Liver (tissue), 9 donors: ENCODE results near the gene SLC51A. TPM values are rescaled to one million over a fixed set of nuclear protein-coding genes. Genes with fewer than 3 reads are reported as not detected.

Source experiments
- DNase-seq: peaks from one replicate; pipeline ENCODE4 v3.0.0-alpha.2; 2017; ENCODE audit warnings: low spot score
- H3K27ac ChIP-seq, 2 donors: one replicate each; pipeline ENCODE4 v1.7.0; 2013; ENCODE audit warnings: inconsistent platforms in 2 of 2, low read length in 2 of 2, control low read depth in 1 of 2, low read depth in 1 of 2, mild to moderate bottlenecking in 1 of 2
- H3K27me3 ChIP-seq, 4 donors: one replicate each; pipeline versions ENCODE4 v1.6.1 to v1.7.0; 2013; ENCODE audit warnings: low read length in 3 of 4, inconsistent platforms in 1 of 4, mild to moderate bottlenecking in 1 of 4, moderate library complexity in 1 of 4; ENCODE audit not compliant: control insufficient read depth in 4 of 4, insufficient read depth in 4 of 4
- H3K36me3 ChIP-seq, 4 donors: one replicate each; pipeline versions ENCODE4 v1.6.1 to v1.7.0; 2013; ENCODE audit warnings: low read length in 3 of 4, mild to moderate bottlenecking in 3 of 4, low read depth in 1 of 4, moderate library complexity in 1 of 4; ENCODE audit not compliant: control insufficient read depth in 4 of 4, insufficient read depth in 3 of 4
- H3K4me1 ChIP-seq, 4 donors: one replicate each; pipeline versions ENCODE4 v1.6.1 to v1.7.0; 2013; ENCODE audit warnings: low read length in 3 of 4, mild to moderate bottlenecking in 3 of 4, moderate library complexity in 1 of 4; ENCODE audit not compliant: control insufficient read depth in 4 of 4, insufficient read depth in 4 of 4
- H3K4me3 ChIP-seq, 3 donors: one replicate each; pipeline versions ENCODE4 v1.6.1 to v1.7.0; 2013; ENCODE audit warnings: low read length in 3 of 3, control low read depth in 1 of 3, low read depth in 1 of 3, mild to moderate bottlenecking in 1 of 3
- H3K9ac ChIP-seq, 2 donors: one replicate each; pipeline ENCODE4 v1.7.0; 2013; ENCODE audit warnings: low read length in 2 of 2, mild to moderate bottlenecking in 2 of 2, moderate library complexity in 2 of 2, control low read depth in 1 of 2, low read depth in 1 of 2
- H3K9me3 ChIP-seq, 4 donors: one replicate each; pipeline versions ENCODE4 v1.6.1 to v1.7.0; 2013; ENCODE audit warnings: low read length in 3 of 4; ENCODE audit not compliant: control insufficient read depth in 4 of 4
- EGR1 ChIP-seq, 2 donors: IDR thresholded peaks; 2 replicates each; pipeline ENCODE4 v1.6.1; 2016 to 2018; ENCODE audit warnings: antibody characterized with exemption in 2 of 2, low read depth in 2 of 2
- FOXA1 ChIP-seq: IDR thresholded peaks from 2 replicates; pipeline ENCODE4 v1.6.1; 2016; ENCODE audit warnings: antibody characterized with exemption
- FOXA2 ChIP-seq: IDR thresholded peaks from 2 replicates; pipeline ENCODE4 v1.6.1; 2016; ENCODE audit warnings: antibody characterized with exemption
- GABPA ChIP-seq, 2 donors: IDR thresholded peaks in 1 of 2; conservative IDR thresholded peaks in 1 of 2; 2 replicates each; pipeline ENCODE4 v1.6.1; 2016; ENCODE audit warnings: antibody characterized with exemption in 2 of 2, mild to moderate bottlenecking in 1 of 2, moderate library complexity in 1 of 2
- NR2F2 ChIP-seq: IDR thresholded peaks from 2 replicates; pipeline ENCODE4 v1.6.1; 2016; ENCODE audit warnings: antibody characterized with exemption
- RAD21 ChIP-seq, 2 donors: IDR thresholded peaks; 2 replicates each; pipeline ENCODE4 v1.6.1; 2016; ENCODE audit warnings: antibody characterized with exemption in 2 of 2, mild to moderate bottlenecking in 2 of 2
- RXRA ChIP-seq, 2 donors: IDR thresholded peaks; 2 replicates each; pipeline ENCODE4 v1.6.1; 2017 to 2018; ENCODE audit warnings: antibody characterized with exemption in 2 of 2, mild to moderate bottlenecking in 1 of 2
- TAF1 ChIP-seq: conservative IDR thresholded peaks from 2 replicates; pipeline ENCODE4 v1.6.1; 2016; ENCODE audit warnings: antibody characterized with exemption, mild to moderate bottlenecking
- YY1 ChIP-seq: IDR thresholded peaks from 2 replicates; pipeline ENCODE4 v1.6.1; 2016; ENCODE audit warnings: antibody characterized with exemption, mild to moderate bottlenecking
- WGBS: extraction: QIAGEN DNeasy Blood & Tissue Kit; methylation state at CpG from one replicate; pipeline ENCODE4 v1.1.7; 2013; 5-methylcytosine and 5-hydroxymethylcytosine counted together
- polyA plus RNA-seq, 2 donors: library from polyadenylated mRNA; stranded (reverse) in 1 of 2; unstranded in 1 of 2; fragments of 200-250 nt in 1 of 2; fragments of >200 nt in 1 of 2; fragmentation: Nextera tagmentation in 1 of 2; extraction: Ambion mirVana in 1 of 2; gene quantifications; one replicate each; pipeline versions ENCODE4 v1.2.1 to v1.2.3, GENCODE V29; 2013 to 2015
- total RNA-seq, 2 donors: library from RNA; depleted of rRNA; stranded (reverse); fragments of >200 nt; gene quantifications; one replicate each; pipeline ENCODE4 v1.2.3, GENCODE V29; 2014
- TF ChIP-seq, protein P1 (sequence below): IDR thresholded peaks from 2 replicates; pipeline ENCODE4 v1.6.1; 2016; ENCODE audit warnings: antibody characterized with exemption, mild to moderate bottlenecking
- TF ChIP-seq, protein P2 (sequence below): IDR thresholded peaks from 2 replicates; pipeline ENCODE4 v1.6.1; 2016; ENCODE audit warnings: antibody characterized with exemption
- donor health status: healthy.
- donor health status: healthy.
- donor health status: healthy.
- donor health status: healthy.
- donor health status: healthy.

Gene SLC51A
- total and polyA plus RNA-seq, 4 donors = 19.9 to 52.5 (median 46.1) TPM

DNA sequence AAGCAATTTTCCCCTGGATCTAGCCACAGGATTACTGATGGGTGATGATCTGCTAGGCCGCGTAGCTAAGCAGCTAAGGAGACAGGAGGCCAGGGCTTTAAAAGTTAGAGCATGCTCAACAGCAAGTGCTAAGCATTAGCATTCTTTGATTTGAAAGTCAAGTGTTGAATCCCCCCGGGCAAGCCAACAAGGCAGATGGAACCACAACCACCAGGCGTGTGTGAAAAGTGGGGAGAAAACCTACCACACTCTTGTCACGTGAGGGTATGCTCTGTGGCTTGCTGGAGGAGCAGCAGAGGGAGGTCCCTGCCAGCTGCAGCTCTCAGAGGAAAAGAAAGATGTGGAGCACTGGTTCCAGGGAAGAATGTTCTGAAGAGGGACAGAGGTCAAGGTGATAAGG lies 20.9 kb downstream of the SLC51A start:
- H3K27ac ChIP-seq = peak overlapping the region in 1 of 2 donors; percentile 14
- peaks cover 5 to 57% (median 40%) of the 10 kb centered on the region in 4 donors for H3K36me3 ChIP-seq
- no peak for DNase-seq
- H3K9ac ChIP-seq = no peak overlapping the region
- no peaks in the 10 kb centered on the region for H3K9me3 ChIP-seq
- 91% methylated on average over 5 of the region's 5 CpGs for WGBS
- no peak overlapping the region for H3K4me3 ChIP-seq
- H3K27me3 ChIP-seq = no peaks in the 10 kb centered on the region
- H3K4me1 ChIP-seq = no peaks in the 10 kb centered on the region
- no peak for TF ChIP-seq NR2F2
- no peak for TF ChIP-seq RAD21 (IDR thresholded peaks at IDR 0.05)
- no peak for TF ChIP-seq FOXA1
- TF ChIP-seq TAF1 = no peak
- no peak for TF ChIP-seq YY1
- TF ChIP-seq FOXA2 = no peak

DNA sequence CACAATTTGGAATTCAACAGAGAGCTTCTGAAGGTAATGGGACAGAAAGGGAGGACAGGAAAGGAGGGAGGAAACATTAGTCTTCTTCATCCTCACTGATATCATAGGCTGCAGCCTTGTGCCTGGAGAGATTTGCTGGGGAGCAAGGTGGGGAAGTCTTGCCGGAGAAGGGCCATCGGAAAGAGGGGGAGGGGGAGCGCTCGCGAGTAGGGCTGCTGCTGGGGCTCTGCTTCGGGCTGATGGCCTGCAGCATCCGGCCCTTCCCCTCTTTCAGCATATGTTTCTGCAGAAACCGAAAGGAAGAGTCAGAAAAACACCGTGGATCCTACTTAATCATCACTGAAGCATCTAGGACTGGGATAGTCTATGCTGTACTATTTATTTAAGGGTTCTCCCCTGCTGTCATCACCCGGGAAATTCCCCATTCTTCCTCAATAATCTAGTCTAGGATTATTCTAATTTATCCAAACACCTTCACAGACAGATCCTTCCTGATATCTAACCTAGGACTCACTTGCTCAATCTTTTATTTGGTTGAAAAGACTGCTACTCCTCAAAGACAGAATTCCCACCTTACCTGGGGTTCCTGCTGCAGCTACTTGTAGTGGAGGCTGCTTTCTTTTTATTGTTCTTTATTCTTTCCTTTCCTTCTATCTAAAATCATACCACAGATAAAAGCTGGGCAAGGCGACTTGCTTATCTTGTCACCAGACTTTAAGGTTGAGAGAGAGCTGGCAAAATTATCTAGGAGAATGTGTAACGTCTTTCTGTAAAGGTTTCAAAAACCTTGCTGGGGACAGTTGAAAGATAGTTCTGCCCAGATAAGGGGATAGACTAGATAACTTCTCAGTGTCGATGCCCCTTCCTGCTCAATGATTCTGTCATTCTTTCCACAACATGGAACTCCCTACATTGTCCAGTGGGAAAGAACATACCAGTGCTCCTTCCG lies 22.6 kb downstream of the SLC51A start:
- 81% methylated on average over 14 of the region's 14 CpGs for WGBS
- H3K36me3 ChIP-seq = peaks cover 7 to 46% (median 34%) of the 10 kb centered on the region in 4 donors
- H3K9me3 ChIP-seq = no peaks in the 10 kb centered on the region
- H3K27ac ChIP-seq = peak overlapping the region in 1 of 2 donors; percentile 20
- no peak overlapping the region for H3K4me3 ChIP-seq
- H3K4me1 ChIP-seq = no peaks in the 10 kb centered on the region
- DNase-seq = no peak
- TF ChIP-seq, protein P1, sequence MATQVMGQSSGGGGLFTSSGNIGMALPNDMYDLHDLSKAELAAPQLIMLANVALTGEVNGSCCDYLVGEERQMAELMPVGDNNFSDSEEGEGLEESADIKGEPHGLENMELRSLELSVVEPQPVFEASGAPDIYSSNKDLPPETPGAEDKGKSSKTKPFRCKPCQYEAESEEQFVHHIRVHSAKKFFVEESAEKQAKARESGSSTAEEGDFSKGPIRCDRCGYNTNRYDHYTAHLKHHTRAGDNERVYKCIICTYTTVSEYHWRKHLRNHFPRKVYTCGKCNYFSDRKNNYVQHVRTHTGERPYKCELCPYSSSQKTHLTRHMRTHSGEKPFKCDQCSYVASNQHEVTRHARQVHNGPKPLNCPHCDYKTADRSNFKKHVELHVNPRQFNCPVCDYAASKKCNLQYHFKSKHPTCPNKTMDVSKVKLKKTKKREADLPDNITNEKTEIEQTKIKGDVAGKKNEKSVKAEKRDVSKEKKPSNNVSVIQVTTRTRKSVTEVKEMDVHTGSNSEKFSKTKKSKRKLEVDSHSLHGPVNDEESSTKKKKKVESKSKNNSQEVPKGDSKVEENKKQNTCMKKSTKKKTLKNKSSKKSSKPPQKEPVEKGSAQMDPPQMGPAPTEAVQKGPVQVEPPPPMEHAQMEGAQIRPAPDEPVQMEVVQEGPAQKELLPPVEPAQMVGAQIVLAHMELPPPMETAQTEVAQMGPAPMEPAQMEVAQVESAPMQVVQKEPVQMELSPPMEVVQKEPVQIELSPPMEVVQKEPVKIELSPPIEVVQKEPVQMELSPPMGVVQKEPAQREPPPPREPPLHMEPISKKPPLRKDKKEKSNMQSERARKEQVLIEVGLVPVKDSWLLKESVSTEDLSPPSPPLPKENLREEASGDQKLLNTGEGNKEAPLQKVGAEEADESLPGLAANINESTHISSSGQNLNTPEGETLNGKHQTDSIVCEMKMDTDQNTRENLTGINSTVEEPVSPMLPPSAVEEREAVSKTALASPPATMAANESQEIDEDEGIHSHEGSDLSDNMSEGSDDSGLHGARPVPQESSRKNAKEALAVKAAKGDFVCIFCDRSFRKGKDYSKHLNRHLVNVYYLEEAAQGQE = peak; percentile 56
- no peak for TF ChIP-seq EGR1 (IDR thresholded peaks at IDR 0.05; ENCODE audit: low read depth in 2 of 2)
- TF ChIP-seq, protein P2, sequence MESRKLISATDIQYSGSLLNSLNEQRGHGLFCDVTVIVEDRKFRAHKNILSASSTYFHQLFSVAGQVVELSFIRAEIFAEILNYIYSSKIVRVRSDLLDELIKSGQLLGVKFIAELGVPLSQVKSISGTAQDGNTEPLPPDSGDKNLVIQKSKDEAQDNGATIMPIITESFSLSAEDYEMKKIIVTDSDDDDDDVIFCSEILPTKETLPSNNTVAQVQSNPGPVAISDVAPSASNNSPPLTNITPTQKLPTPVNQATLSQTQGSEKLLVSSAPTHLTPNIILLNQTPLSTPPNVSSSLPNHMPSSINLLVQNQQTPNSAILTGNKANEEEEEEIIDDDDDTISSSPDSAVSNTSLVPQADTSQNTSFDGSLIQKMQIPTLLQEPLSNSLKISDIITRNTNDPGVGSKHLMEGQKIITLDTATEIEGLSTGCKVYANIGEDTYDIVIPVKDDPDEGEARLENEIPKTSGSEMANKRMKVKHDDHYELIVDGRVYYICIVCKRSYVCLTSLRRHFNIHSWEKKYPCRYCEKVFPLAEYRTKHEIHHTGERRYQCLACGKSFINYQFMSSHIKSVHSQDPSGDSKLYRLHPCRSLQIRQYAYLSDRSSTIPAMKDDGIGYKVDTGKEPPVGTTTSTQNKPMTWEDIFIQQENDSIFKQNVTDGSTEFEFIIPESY = no peak
- peak overlapping the region in 1 of 2 donors; percentile 15 for H3K9ac ChIP-seq
- no peaks in the 10 kb centered on the region for H3K27me3 ChIP-seq

DNA sequence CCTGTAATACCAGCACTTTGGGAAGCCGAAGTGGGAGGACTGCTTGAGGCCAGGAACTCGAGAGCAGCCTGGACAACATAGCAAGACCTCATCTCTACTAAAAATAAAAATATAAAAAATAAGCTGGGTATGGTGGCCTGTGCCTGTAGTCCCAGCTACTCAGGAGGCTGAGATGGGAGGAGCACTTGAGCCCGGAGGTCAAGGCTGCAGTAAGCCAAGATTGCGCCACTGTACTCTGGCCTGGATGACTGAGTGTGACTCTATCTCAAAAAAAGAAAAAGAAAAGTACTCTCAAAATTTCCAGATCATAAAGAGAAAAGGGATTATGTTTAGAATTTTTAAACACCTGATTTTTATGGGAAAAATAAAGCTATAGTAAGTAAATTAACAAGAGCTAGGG lies 24.1 kb downstream of the SLC51A start:
- 85% methylated on average over 4 of the region's 4 CpGs for WGBS
- Histone ChIP-seq H3K36me3 (peaks cover 7 to 43% (median 36%) of the 10 kb centered on the region in 4 donors), H3K4me1 (no peaks in the 10 kb centered on the region), H3K9me3 (no peaks in the 10 kb centered on the region), H3K27ac (no peak overlapping the region), H3K27me3 (no peaks in the 10 kb centered on the region), H3K9ac (no peak overlapping the region), H3K4me3 (no peak overlapping the region)
- no peak for DNase-seq
- TF ChIP-seq FOXA1 (no peak), GABPA (IDR thresholded peaks at IDR 0.05 in 1 of 2, conservative IDR thresholded peaks at IDR 0.05 in 1 of 2) (no peak), RXRA (IDR thresholded peaks at IDR 0.05) (no peak)
